ENCODE data around the gene MCIDAS. TPM values are rescaled to one million over a fixed set of nuclear protein-coding genes. Genes with fewer than 3 reads are reported as not detected.

Gene MCIDAS
- total RNA-seq, 1 donor from 2014 or later = not detected

Other genes with a start within 250 kb of the MCIDAS start
- 69.5 and 73.0 TPM in 2 replicates for gene ESM1, start 241.7 kb downstream of the MCIDAS start, total RNA-seq
- gene GZMK, start 203.1 kb downstream of the MCIDAS start, total RNA-seq = not detected in 2 replicates
- 0.13 TPM in 2 replicates for gene GZMA, start 124.7 kb downstream of the MCIDAS start, total RNA-seq
- 6.7 and 12.6 TPM in 2 replicates for gene GPX8, start 67.1 kb downstream of the MCIDAS start, total RNA-seq
- not detected in 2 replicates for gene CDC20B, start 54.1 kb downstream of the MCIDAS start, total RNA-seq
- under 0.01 TPM in 1 of 2 replicates, not detected in the other for gene CCNO, start 6.3 kb upstream of the MCIDAS start, total RNA-seq
- gene DHX29, start 80.4 kb upstream of the MCIDAS start, total RNA-seq = 14.8 and 17.8 TPM in 2 replicates
- gene MTREX, start 80.7 kb upstream of the MCIDAS start, total RNA-seq = 42.9 and 49.0 TPM in 2 replicates

All from dermis microvascular lymphatic vessel endothelial cell (primary cell).